ENCODE measurements around the gene RBM4B. TPM values are rescaled to one million over a fixed set of nuclear protein-coding genes. Genes with fewer than 3 reads are reported as not detected.
A peak's percentile ranks its signal among the peaks of the same experiment; 100 is the strongest.

RBM4B gene
- total RNA-seq, 6 experiments from 2014 or later: 3.6 to 9.4 (median 6.9) TPM

DNA sequence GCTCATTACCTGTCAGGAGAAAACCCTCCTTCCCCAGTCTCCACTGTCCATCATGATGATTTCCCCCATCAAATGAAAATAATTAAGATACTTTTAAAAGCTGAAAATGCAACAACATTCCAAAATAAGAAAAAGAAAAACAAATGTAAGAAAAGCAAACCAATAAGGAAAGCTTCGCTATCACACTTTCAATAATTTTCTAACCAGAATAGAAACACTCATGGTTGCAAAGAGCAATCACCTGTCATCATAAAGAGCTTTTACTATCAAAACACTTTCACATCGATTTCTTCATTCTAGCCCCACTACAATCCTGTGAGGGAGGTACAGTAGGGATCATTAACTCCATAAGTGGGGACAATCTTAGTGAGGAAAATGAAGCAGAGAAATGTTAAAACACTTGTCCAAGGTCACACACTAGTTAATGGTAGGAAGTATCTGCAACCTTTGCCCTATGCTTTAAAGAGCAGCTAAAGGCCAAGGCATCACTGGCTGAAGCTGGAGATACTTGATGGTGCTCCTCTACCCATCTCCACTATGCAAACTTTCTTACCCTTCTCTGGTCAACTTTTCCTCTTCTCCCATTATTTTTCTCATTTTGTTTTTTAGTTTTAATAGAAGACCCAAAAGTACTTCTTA is 2.6 kb downstream of the RBM4B start:
- intact Hi-C loops (cut with DNase I): loop anchor here (5.0 kb wide), 2 partner anchors 83 to 98 kb away; partner anchors contain the start of genes CCDC87 (in 1 of the 2) and CCS (in 1 of the 2)
- Histone ChIP-seq H3K4me3 (no peak overlapping the region), H3K27ac (no peak overlapping the region), H3K9me3 (no peaks in the 10 kb centered on the region), H3K4me1 (peaks cover 0 to 23% (median 3%) of the 10 kb centered on the region in 4 donors), H3K36me3 (no peaks in the 10 kb centered on the region), H3K27me3 (no peaks in the 10 kb centered on the region)
- ATAC-seq (no peak), DNase-seq (no peak)
- WGBS (ENCODE audit: insufficient coverage, low coverage, low lambda C conversion rate, missing lambda C conversion rate): 85% methylated on average over 2 of the region's 2 CpGs
- TF ChIP-seq, protein P1, sequence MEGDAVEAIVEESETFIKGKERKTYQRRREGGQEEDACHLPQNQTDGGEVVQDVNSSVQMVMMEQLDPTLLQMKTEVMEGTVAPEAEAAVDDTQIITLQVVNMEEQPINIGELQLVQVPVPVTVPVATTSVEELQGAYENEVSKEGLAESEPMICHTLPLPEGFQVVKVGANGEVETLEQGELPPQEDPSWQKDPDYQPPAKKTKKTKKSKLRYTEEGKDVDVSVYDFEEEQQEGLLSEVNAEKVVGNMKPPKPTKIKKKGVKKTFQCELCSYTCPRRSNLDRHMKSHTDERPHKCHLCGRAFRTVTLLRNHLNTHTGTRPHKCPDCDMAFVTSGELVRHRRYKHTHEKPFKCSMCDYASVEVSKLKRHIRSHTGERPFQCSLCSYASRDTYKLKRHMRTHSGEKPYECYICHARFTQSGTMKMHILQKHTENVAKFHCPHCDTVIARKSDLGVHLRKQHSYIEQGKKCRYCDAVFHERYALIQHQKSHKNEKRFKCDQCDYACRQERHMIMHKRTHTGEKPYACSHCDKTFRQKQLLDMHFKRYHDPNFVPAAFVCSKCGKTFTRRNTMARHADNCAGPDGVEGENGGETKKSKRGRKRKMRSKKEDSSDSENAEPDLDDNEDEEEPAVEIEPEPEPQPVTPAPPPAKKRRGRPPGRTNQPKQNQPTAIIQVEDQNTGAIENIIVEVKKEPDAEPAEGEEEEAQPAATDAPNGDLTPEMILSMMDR (IDR thresholded peaks at IDR 0.05): no peak
- no peak for TF ChIP-seq POLR2A (IDR thresholded peaks at IDR 0.05)

- ATAC-seq (peak in 3 of 4 donors; percentile 38 to 42 (median 42)), DNase-seq (no peak)
- Histone ChIP-seq H3K36me3 (peaks cover 0 to 26% (median 4%) of the 10 kb centered on the region in 4 donors), H3K9me3 (no peaks in the 10 kb centered on the region), H3K27ac (no peak overlapping the region), H3K27me3 (no peaks in the 10 kb centered on the region), H3K4me3 (no peak overlapping the region), H3K4me1 (peaks cover 0 to 15% (median 0%) of the 10 kb centered on the region in 4 donors)
- WGBS (ENCODE audit: insufficient coverage, low coverage, low lambda C conversion rate, missing lambda C conversion rate): 80% methylated on average over 4 of the region's 5 CpGs
- intact Hi-C loops (cut with DNase I): no loop called here
- TF ChIP-seq POLR2A (IDR thresholded peaks at IDR 0.05): no peak
- TF ChIP-seq, protein P1 (IDR thresholded peaks at IDR 0.05): no peak
Measured at GRCh38 chr11:66670816-66671215, 6.9 kb downstream of the RBM4B start.

GRCh38 chr11:66665369-66665768 is 12.3 kb downstream of the RBM4B start:
- H3K9me3 ChIP-seq: no peaks in the 10 kb centered on the region
- no peaks in the 10 kb centered on the region for H3K27me3 ChIP-seq
- H3K27ac ChIP-seq: no peak overlapping the region
- DNase-seq (no peak), ATAC-seq (peak; percentile 47 to 74 (median 54))
- no peaks in the 10 kb centered on the region for H3K4me1 ChIP-seq
- no peak overlapping the region for H3K4me3 ChIP-seq
- TF ChIP-seq POLR2A (IDR thresholded peaks at IDR 0.05): no peak
- TF ChIP-seq, protein P1 (IDR thresholded peaks at IDR 0.05): no peak
- H3K36me3 ChIP-seq: peaks cover 0 to 39% (median 4%) of the 10 kb centered on the region in 4 donors
- intact Hi-C loops (cut with DNase I): loop anchor here in 1 of 2 donors (10.0 kb wide), 1 partner anchor 261 kb away; no protein-coding TSS in a partner anchor
- WGBS (ENCODE audit: insufficient coverage, low coverage, low lambda C conversion rate, missing lambda C conversion rate): 39% methylated on average over 10 of the region's 11 CpGs

- Histone ChIP-seq H3K4me3 (no peak overlapping the region), H3K27me3 (no peaks in the 10 kb centered on the region), H3K4me1 (no peaks in the 10 kb centered on the region), H3K36me3 (peaks cover 0 to 39% (median 6%) of the 10 kb centered on the region in 4 donors), H3K27ac (no peak overlapping the region), H3K9me3 (no peaks in the 10 kb centered on the region)
- 78% methylated on average over 1 of the region's 1 CpG for WGBS (ENCODE audit: insufficient coverage, low coverage, low lambda C conversion rate, missing lambda C conversion rate)
- intact Hi-C loops (cut with DNase I): loop anchor here in 1 of 2 donors (10.0 kb wide), 1 partner anchor 259 kb away; no protein-coding TSS in a partner anchor
- no peak for ATAC-seq
- DNase-seq: no peak
- TF ChIP-seq POLR2A (IDR thresholded peaks at IDR 0.05): no peak
- TF ChIP-seq, protein P1 (IDR thresholded peaks at IDR 0.05): no peak
Measured at GRCh38 chr11:66663741-66664296, 13.9 kb downstream of the RBM4B start.
